Stimulated activated CD8-positive, alpha-beta memory T cell treated with anti-CD3 and anti-CD28 coated beads, Interleukin-12 subunit alpha, Interleukin-12 subunit beta, amount 100 ng/mL, for 24 hours (primary cell): Measurements from ENCODE around the gene ZPLD1.

Source experiments
- DNase-seq: peaks from one replicate; pipeline ENCODE4 v3.0.0-alpha.2; 2020; ENCODE audit errors: extremely low read depth

ZPLD1 gene

GRCh38 chr3:102526865-102527264 is 92.0 kb downstream of the ZPLD1 start:
- DNase-seq = no peak

GRCh38 chr3:102528727-102529126 is 93.9 kb downstream of the ZPLD1 start:
- DNase-seq = no peak
